ENCODE results near the gene DNAAF1.
A peak's percentile ranks its signal among the peaks of the same experiment; 100 is the strongest.
"Not testable (repeated sequence)": the region's sequence is repeated elsewhere in the genome, so short reads cannot be mapped to it uniquely, and the experiment has no call there.

Gene DNAAF1

DNA sequence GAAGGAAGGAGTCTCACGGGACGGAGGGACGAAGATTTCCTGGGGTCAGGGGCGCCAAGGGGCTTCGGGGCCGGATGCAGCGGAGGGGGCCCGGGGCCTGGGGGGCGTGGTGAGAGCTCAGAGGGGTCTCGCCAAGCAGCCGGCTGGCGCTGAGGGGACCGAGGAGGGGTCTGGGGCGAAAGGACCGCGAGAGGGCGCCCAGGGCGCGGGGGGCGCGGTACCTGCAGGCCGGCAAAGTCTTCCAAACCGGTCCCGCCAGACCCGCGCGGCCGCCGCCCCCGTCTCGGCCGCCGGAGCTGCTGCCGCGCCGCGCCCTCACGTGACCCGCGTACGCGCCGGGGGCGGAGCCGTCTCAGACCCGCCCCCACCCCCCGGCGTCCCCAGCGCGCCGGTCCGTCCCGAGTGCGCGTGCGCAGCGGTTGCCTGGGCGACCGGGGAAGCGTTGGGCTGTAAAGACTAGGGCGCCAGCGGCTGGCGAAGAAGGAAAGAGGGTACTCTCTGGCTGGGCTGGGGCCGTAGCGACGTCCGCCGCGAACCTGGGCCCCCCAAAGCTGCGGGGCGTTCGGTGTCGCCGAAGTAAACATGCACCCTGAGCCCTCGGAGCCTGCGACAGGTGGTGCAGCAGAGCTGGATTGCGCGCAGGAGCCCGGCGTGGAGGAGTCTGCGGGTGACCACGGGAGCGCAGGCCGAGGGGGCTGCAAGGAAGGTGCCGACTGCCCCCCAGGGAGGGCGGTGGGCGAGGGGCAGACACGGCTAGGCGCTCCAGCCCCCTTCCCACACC, at the start of gene DNAAF1, which contains the start of gene HSDL1:
Gene DNAAF1, plus strand, starts transcription at position 450 of the 781 bp plus-strand sequence. Its CDS starts 133 bp downstream, at position 583.
Gene HSDL1, minus strand, starts transcription at position 319 of the 781 bp plus-strand sequence. CDS start 13,856 bp downstream, outside the sequence.
- DNase-seq = peak; percentile 73 to 93

- DNase-seq = no peak
These were observed 49.6 kb upstream of the DNAAF1 start for GRCh38 chr16:84095466-84095865.

DNA sequence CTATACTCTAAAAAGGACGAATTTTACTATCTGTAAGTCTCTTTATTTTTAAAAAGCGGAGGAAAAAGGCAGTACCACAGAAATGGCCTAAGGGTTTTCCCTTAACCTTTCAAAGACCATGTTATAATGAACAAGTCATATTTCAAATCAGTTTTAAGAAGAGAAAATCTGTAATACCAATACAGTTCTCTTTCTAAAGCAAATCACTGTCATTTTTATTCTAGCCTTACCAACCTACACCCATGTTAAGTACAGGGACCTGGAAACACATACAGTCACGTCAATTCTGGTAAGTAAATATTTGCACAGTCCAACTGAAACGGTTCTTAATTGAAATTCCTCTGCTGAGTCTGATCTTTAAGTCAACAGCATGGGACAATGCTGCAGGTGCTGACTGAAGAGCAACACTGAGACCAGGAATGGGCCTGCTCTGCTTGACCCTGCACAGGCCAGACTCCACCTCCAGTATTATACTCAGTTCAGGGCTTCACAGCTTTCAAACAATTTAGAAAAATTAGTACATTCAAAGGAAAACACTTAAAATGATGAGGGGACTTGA, 48.6 kb upstream of the DNAAF1 start:
- DNase-seq = no peak

DNA sequence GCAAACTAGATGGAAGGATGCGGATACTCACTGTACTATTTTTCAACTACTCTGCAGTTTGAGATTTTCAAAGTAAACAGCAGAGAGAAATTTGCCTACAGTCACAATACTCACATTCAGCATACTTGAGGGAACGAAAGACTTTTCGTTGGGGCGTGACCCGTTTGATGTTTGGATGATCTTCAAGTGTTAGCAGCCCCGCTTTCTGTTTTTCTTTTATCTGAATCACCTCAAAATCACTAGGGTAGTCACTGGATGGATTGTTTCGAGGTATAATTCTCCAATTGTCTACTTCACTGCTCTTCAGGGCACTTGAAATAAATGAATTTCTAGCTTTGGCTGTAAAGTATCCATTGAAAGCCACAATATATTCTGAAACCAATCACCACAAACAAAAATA, 46.2 kb upstream of the DNAAF1 start:
- no peak for DNase-seq

- DNase-seq = no peak
These were observed 41.4 kb upstream of the DNAAF1 start for GRCh38 chr16:84103678-84104077.

DNA sequence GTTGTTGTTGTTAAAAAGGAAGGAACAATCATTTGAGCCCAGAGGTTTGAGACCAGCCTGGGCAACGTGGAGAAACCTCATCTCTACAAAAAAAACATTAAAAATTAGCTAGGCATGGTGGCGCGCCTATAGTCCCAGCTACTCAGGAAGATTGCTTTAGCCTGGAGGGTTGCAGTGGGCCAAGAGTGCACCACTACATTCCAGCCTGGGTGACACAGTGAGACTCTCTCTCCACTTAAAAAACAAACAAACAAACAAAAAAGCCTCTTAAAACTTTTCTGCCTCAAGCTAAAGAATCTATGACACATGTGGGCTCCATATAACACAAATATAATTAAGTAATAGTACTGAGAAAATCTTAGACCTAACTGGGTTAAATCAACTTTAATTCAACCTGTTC, 40.9 kb upstream of the DNAAF1 start:
- no peak for DNase-seq

DNA sequence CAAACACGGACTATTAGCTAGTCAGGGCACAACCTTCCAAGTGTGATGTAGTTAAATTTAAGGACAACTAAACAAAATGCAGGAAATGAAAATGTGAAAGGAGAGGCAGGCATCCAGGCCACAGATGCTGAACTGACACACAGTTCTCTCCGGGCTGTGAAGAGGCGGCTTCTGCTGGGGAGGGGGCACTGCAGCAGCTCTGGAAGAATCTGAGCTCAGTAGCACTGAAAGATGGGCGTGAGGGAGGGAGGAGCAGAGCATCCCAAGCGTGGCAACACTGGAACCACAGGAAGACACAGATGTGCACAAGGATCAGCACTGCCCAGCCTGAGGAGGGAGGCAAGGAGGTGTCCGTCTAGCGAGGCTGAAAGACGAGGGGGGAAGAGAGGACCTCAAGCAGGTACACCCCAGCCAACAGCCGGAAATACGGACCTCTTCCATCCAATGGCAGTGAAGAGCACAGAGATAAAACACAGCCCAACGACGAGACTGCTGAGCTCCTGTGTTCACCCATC, 39.8 kb upstream of the DNAAF1 start:
- no peak for DNase-seq

GRCh38 chr16:84105948-84106740, 39.0 kb upstream of the DNAAF1 start:
- no peak for DNase-seq

GRCh38 chr16:84107921-84108320, 37.2 kb upstream of the DNAAF1 start:
- DNase-seq = no peak

DNA sequence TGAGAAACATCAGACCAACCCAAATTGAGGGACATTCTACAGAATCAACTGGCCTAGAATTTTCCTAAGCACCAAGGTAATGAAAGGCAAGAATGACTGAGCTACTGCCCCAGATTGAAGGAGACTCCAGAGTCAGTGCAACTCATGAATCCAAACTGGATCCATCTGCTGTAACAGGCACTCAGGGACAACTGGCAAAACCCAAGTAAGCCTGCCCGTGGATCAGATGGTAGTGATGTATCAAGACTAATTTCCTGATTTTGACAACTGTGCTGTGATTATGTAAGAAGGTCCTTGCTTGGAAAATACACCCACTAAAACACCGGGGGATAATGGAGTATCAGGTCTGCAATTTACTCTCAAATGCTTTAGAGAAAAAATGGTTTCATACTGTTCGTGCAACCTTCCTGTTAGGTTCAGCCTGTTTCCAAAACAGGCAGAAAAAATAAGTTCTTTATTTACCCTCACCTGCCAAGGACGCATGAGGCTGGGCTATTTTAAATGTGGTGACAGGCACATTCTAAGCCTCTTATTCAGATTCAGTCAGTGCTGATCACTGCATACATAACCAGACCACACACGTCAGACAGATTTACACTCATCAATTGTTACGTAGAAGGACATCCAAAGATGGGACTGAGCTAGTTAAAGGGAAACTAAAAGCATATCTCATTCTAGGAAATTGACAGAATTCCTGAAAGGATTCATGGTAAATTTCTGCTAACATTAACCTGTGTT, 35.3 kb upstream of the DNAAF1 start:
- no peak for DNase-seq

GRCh38 chr16:84110527-84110926, 34.6 kb upstream of the DNAAF1 start:
- no peak for DNase-seq

DNA sequence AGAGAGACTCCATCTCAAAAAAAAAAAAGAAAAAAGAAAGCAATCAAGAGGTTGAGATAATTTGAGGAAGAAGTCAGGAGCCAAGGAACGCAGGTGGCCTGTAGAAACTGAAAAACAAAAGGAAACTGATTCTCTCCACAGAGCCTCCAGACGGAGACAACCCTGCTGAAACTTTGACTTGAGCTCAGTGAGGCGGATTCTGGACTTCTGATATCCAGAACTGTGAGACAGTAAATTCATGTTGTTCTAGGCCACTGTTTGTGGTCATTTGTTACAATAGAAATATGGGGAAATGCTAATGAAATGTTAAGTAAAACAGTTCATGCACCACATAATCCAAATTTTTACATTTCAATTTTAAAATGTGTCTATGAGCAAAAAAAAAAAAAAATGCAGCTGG, 33.6 kb upstream of the DNAAF1 start:
- no peak for DNase-seq

DNA sequence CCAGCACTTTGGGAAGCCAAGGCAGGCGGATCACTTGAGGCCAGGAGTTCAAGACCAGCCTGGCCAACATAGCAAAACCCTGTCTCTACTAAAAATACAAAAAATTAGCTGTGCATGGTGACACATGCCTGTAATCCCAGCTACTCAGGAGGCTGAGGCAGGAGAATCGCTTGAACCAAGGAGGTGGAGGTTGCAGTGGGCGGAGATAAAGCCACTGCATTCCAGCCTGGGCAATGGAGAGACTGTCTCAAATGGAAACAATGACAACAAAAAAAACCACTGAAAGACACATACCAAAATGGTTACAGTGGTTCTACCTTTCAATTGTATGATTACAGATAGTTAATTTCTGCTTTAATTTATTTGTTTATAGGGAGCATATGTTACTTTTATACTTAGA, 33.2 kb upstream of the DNAAF1 start:
- DNase-seq = not testable (repeated sequence)

DNA sequence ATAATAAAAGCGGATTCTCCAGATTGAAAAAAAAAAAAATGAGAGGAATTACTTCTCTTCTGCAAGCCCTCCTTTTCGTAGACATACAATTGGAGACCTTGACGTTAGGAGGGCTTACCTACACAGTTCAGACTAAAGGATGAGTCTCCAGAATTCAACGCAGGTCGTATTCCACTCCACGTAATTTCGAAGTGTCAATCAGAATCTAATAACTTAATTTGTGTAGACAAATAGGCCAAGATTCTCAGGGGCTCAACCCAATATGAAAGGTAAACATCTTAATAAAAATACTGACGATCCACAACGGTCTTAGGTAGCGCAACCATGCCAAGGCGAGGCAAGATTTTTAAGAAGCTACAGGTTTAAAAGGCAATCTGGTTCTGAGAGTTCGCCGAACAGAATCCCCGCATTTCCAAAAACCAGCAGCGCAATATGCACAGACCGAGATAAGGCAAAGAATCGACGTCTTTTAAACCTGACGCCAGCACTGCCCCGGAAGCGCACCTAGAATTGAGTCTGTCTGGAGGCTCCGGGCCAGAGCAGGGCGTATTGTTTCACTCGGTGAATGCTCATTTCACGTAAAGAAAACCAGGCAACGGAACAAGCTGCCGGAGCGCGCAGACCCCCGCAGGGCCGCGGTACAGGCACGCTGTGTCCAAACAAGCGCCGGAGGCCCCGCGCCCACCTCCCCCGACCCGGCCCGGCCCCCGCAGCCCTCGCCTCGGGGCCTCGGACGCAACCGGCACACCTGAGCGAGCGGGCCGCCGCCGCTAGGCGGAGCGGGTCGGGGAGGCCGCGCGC, 29.0 kb upstream of the DNAAF1 start:
- no peak for DNase-seq

DNA sequence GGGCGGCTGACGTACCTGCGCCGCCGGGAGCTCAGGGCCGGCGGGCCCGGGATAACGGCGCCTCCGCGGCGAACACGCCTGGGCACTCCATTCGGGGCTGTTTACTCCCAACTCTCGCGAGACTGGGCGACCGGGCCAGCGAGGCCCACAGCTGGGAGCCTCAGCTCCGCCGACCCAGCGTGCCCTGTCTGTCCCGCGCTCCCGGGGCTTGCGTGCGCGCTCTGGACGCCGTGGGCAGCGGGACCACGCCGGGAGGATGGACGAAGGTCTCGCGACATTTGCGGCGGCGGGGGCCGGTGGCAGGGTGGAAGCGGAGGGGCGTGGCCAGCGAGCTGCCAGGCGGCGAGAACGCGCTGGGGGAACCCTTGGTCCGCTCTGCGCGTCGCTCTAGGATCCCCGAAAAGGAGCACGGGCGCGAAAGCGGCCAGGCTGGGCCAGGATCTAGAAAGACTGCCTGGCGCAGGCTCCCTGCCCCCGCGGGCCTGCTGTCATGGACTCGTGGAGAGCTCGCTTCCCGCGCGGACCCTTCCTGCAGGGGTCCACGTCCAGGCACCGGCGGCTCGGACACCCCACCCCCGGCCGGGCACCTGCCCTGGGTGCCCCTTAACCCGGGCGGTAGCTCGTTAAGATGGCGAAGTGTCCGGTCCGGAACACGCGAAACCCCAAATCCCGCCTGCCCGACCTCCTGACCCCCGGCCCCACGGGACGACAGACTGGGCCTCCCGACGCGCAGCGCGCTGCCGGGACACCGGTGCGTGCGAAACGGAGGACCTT, 28.2 kb upstream of the DNAAF1 start, which contains the start of gene MBTPS1:
Gene MBTPS1, minus strand, starts transcription at position 223 of the 774 bp plus-strand sequence. CDS start 15,159 bp downstream, outside the sequence.
- peak; percentile 89 to 91 for DNase-seq

GRCh38 chr16:84117494-84117843, 27.6 kb upstream of the DNAAF1 start:
- DNase-seq = no peak

DNA sequence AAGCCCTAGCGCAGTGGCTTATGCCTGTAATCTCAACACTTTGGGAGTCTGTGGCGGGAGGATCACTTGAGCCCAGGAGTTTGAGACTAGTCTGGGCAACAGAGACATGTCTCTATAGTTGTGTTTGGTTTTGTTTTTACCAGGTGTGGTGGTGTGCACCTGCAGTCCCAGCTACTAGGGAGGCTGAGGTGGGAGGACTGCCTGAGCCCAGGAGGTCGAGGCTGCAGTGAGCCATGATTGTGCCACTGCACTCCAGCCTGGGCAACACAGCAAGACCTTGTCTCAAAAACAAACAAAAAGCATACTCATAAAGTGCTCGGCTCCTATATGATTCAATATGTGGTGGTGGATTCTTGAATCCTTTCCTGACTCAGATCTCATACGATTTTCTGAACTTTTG, 26.8 kb upstream of the DNAAF1 start:
- DNase-seq = not testable (repeated sequence)

DNA sequence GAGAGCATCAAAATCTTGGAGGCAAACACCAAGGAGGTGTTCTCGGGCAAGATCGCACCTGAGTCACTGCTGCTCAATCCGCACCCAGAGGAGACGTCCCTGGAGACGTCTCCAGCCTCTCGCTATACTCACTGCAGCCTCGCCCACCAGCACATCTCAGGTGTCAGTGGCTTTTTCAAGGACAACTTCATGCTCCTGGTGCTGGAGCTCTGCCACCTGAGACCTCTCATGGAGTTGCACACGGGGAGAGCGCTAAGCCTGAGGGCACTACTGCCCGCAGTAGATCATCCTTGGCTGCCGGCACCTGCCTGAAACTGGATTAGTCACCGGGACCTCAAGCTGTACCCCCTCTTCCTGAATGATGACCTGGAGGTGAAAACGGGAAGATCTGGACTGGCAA, 25.7 kb upstream of the DNAAF1 start:
- no peak for DNase-seq

DNA sequence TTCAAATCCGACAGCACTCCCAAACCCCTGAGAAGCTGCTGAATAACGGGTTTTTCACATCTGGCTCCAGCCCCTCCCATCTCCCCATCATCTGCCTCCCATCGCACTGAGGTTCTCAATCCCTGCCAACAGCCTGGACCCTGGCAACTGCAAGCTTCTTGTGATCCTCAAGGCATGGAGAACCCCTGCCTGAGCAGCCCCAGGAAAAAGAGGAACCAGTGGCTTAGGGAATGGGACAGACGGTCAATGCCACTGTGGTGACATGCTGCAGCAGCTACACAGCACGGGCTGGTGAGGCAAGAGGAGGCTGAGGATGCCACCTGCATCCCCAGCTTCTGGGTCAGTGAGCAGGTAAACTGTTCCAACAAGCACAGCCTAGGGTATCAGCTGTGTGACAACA, 25.1 kb upstream of the DNAAF1 start:
- DNase-seq = no peak

GRCh38 chr16:84121007-84121406, 24.1 kb upstream of the DNAAF1 start:
- DNase-seq = no peak
